CD14-positive monocyte (primary cell): ENCODE measurements around the gene PLCH2. TPM values are rescaled to one million over a fixed set of nuclear protein-coding genes. Genes with fewer than 3 reads are reported as not detected.

ENCODE experiments used
- DNase-seq, 3 donors: peaks; one replicate each; pipeline ENCODE4 v3.0.0-alpha.2; 2011 to 2022
- H2AFZ ChIP-seq: 2 replicates; pipeline ENCODE4 v1.6.0; 2012; ENCODE audit warnings: mild to moderate bottlenecking, low read depth, low read length, inconsistent platforms; ENCODE audit not compliant: insufficient read depth, poor library complexity, severe bottlenecking
- H3K27ac ChIP-seq, 2 donors: 1 replicate in 1 of 2; 2 replicates in 1 of 2; pipeline ENCODE4 v1.5.1; 2012 to 2013; ENCODE audit warnings: low read length in 2 of 2, control low read depth in 1 of 2, inconsistent platforms in 1 of 2, low read depth in 1 of 2, mild to moderate bottlenecking in 1 of 2
- H3K27me3 ChIP-seq, 2 donors: one replicate each; pipeline versions ENCODE4 v1.6.0 to v1.6.1; 2011 to 2013; ENCODE audit warnings: low read length in 2 of 2; ENCODE audit not compliant: control insufficient read depth in 2 of 2, insufficient read depth in 2 of 2
- H3K36me3 ChIP-seq, 2 donors: replicated peaks in 1 of 2; 1 replicate in 1 of 2; 2 replicates in 1 of 2; pipeline versions ENCODE4 v1.5.1 to v1.6.1; 2012 to 2013; ENCODE audit warnings: low read length in 2 of 2, control low read depth in 1 of 2, inconsistent platforms in 1 of 2, mild to moderate bottlenecking in 1 of 2; ENCODE audit not compliant: insufficient read depth in 2 of 2, control insufficient read depth in 1 of 2
- H3K4me1 ChIP-seq, 2 donors: 1 replicate in 1 of 2; 2 replicates in 1 of 2; pipeline versions ENCODE4 v1.5.1 to v1.6.1; 2012 to 2013; ENCODE audit warnings: low read length in 2 of 2, control low read depth in 1 of 2, inconsistent platforms in 1 of 2, mild to moderate bottlenecking in 1 of 2, moderate library complexity in 1 of 2; ENCODE audit not compliant: insufficient read depth in 2 of 2, control insufficient read depth in 1 of 2
- H3K4me2 ChIP-seq: replicated peaks from 2 replicates; pipeline ENCODE3; 2012; ENCODE audit warnings: low read length, moderate library complexity, mild to moderate bottlenecking; ENCODE audit not compliant: poor library complexity, severe bottlenecking; ENCODE audit errors: extremely low read depth
- H3K4me3 ChIP-seq, 3 experiments: fragments of 200-600 bp in 1 of 3; sonication (generic) in 1 of 3; replicated peaks in 1 of 3; 1 replicate in 2 of 3; 2 replicates in 1 of 3; pipeline ENCODE4 v1.5.1; 2011 to 2013; ENCODE audit warnings: low read length in 3 of 3, mild to moderate bottlenecking in 3 of 3, control low read depth in 2 of 3, low read depth in 2 of 3, inconsistent platforms in 1 of 3, moderate library complexity in 1 of 3
- H3K79me2 ChIP-seq: 2 replicates; pipeline ENCODE4 v1.6.0; 2012; ENCODE audit warnings: mild to moderate bottlenecking, control low read depth, inconsistent platforms, low read length, moderate library complexity; ENCODE audit not compliant: insufficient read depth
- H3K9ac ChIP-seq: 2 replicates; pipeline ENCODE4 v1.6.0; 2017; ENCODE audit warnings: low read length, mild to moderate bottlenecking; ENCODE audit not compliant: insufficient read depth, poor library complexity, severe bottlenecking
- H3K9me3 ChIP-seq, 2 donors: replicated peaks in 1 of 2; 1 replicate in 1 of 2; 2 replicates in 1 of 2; pipeline versions ENCODE4 v1.5.1 to v1.6.1; 2012 to 2013; ENCODE audit warnings: low read length in 2 of 2, control low read depth in 1 of 2; ENCODE audit not compliant: control insufficient read depth in 1 of 2, insufficient read depth in 1 of 2
- H4K20me1 ChIP-seq: 2 replicates; pipeline ENCODE4 v1.6.0; 2012; ENCODE audit warnings: mild to moderate bottlenecking, low read length, control low read depth, moderate library complexity; ENCODE audit not compliant: insufficient read depth
- H3K27ac Mint-ChIP-seq, 7 donors: one replicate each; pipeline ENCODE4 v1.8.0; 2020; ENCODE audit warnings: mild to moderate bottlenecking in 7 of 7, mixed read lengths in 7 of 7, moderate library complexity in 6 of 7, inconsistent platforms in 2 of 7
- H3K27me3 Mint-ChIP-seq, 3 donors: one replicate each; pipeline ENCODE4 v1.8.0; 2021 to 2022; ENCODE audit warnings: low read depth in 3 of 3, mild to moderate bottlenecking in 3 of 3, mixed read lengths in 3 of 3, moderate library complexity in 3 of 3, inconsistent platforms in 1 of 3
- H3K36me3 Mint-ChIP-seq, 2 donors: one replicate each; pipeline ENCODE4 v1.8.0; 2020; ENCODE audit warnings: mixed read lengths in 2 of 2, inconsistent platforms in 1 of 2, mild to moderate bottlenecking in 1 of 2
- H3K4me1 Mint-ChIP-seq: one replicate; pipeline ENCODE4 v1.8.0; 2020; ENCODE audit warnings: mild to moderate bottlenecking, mixed read lengths
- H3K4me3 Mint-ChIP-seq, 2 donors: one replicate each; pipeline ENCODE4 v1.8.0; 2020; ENCODE audit warnings: mild to moderate bottlenecking in 2 of 2, mixed read lengths in 2 of 2, moderate library complexity in 1 of 2
- H3K9me3 Mint-ChIP-seq, 7 donors: one replicate each; pipeline ENCODE4 v1.8.0; 2020 to 2022; ENCODE audit warnings: mixed read lengths in 7 of 7, mild to moderate bottlenecking in 6 of 7, moderate library complexity in 6 of 7, inconsistent platforms in 2 of 7
- WGBS: methylation state at CpG from one replicate; pipeline ENCODE4 v1.1.5; 2013; ENCODE audit warnings: missing lambda C conversion rate; ENCODE audit not compliant: insufficient coverage; 5-methylcytosine and 5-hydroxymethylcytosine counted together
- intact Hi-C, 2 donors: fragments of 100-400 bp; cut with micrococcal nuclease; formaldehyde crosslinking; loops; one replicate each; pipeline versions ENCODE4 v1.15.0 to v1.15.1; 2023
- polyA plus RNA-seq, 3 donors: library from polyadenylated mRNA; depleted of rRNA in 1 of 3; unstranded in 2 of 3; stranded (reverse) in 1 of 3; fragments of 300-500 nt in 2 of 3; fragments of >200 nt in 1 of 3; fragmentation: Illumina TruSeq in 2 of 3; gene quantifications; 1 replicate in 2 of 3; 2 replicates in 1 of 3; pipeline ENCODE4 v1.2.3, GENCODE V29; 2012 to 2021
- TF ChIP-seq, protein P1 (sequence below): fragments of 200-600 bp; IDR thresholded peaks from one replicate; pipeline ENCODE4 v1.8.0; 2022; ENCODE audit warnings: antibody characterized with exemption, mild to moderate bottlenecking

The PLCH2 gene
- polyA plus RNA-seq, 3 donors = 1.2 TPM; not detected in 2

DNA sequence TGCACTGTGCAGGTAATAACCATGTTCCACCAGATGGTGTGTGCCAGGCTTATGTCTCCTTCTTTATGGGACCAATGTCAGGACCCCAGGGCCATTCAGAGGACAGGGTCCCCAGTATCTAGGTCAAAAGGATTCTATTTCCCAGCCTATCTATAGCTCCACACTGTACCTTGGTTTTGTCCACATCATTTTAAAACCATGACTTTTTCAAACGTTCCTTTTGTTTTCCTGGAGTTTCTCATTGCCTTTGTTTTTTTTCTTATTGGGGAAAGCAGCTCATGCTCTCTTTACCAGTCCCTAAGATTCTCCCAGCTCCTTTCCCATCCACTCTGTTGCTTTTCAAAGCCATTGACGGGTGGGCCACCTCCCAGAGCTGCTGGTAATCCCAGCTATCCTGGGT is 12.6 kb downstream of the PLCH2 start:
- Mint-ChIP-seq H3K27me3 (peaks cover 1 to 12% (median 4%) of the 10 kb centered on the region in 3 donors), H3K9me3 (peaks cover 13 to 20% (median 16%) of the 10 kb centered on the region in 7 donors), H3K27ac (no peak overlapping the region), H3K4me1 (no peaks in the 10 kb centered on the region), H3K4me3 (no peak overlapping the region), H3K36me3 (no peaks in the 10 kb centered on the region)
- DNase-seq = no peak
- Histone ChIP-seq H3K4me1 (no peaks in the 10 kb centered on the region), H3K4me2 (no peak overlapping the region), H3K9me3 (peaks cover 11 to 22% of the 10 kb centered on the region in 2 donors), H2AFZ (no peak overlapping the region), H3K9ac (no peak overlapping the region), H3K27ac (no peak overlapping the region), H3K27me3 (no peaks in the 10 kb centered on the region), H3K36me3 (no peaks in the 10 kb centered on the region), H3K79me2 (no peaks in the 10 kb centered on the region), H4K20me1 (no peaks in the 10 kb centered on the region), H3K4me3 (no peak overlapping the region)
- intact Hi-C loops = no loop called here
- TF ChIP-seq, protein P1, sequence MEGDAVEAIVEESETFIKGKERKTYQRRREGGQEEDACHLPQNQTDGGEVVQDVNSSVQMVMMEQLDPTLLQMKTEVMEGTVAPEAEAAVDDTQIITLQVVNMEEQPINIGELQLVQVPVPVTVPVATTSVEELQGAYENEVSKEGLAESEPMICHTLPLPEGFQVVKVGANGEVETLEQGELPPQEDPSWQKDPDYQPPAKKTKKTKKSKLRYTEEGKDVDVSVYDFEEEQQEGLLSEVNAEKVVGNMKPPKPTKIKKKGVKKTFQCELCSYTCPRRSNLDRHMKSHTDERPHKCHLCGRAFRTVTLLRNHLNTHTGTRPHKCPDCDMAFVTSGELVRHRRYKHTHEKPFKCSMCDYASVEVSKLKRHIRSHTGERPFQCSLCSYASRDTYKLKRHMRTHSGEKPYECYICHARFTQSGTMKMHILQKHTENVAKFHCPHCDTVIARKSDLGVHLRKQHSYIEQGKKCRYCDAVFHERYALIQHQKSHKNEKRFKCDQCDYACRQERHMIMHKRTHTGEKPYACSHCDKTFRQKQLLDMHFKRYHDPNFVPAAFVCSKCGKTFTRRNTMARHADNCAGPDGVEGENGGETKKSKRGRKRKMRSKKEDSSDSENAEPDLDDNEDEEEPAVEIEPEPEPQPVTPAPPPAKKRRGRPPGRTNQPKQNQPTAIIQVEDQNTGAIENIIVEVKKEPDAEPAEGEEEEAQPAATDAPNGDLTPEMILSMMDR = no peak
- no CpG with 5 or more reads among the region's 2 CpGs for WGBS

DNA sequence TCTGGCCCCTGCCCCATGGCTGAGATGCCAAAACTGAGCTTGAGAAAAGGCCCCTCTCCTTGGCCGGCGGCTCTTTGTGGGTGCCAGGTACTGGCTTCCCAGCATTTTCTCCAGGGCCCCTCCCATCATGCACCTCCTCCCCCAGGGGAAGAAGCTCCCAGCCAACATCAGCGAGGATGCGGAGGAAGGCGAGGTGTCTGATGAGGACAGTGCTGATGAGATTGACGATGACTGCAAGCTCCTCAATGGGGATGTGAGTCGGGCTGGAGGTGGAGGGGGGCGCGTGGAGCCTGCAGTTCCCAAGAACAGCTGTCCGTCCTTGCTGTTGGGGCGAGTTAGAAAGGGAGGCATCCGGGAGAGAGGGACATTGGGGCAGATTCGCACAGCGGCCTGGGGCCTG is 13.5 kb downstream of the PLCH2 start:
- 96% methylated on average over 4 of the region's 14 CpGs for WGBS
- Mint-ChIP-seq H3K36me3 (no peaks in the 10 kb centered on the region), H3K27ac (peak overlapping the region in 1 of 7 donors; percentile 59), H3K4me3 (no peak overlapping the region), H3K9me3 (peaks cover 13 to 20% (median 16%) of the 10 kb centered on the region in 7 donors), H3K4me1 (no peaks in the 10 kb centered on the region), H3K27me3 (peaks cover 1 to 8% (median 4%) of the 10 kb centered on the region in 3 donors)
- H3K79me2 ChIP-seq = no peaks in the 10 kb centered on the region
- H3K27ac ChIP-seq = no peak overlapping the region
- no peak overlapping the region for H3K4me3 ChIP-seq
- no peaks in the 10 kb centered on the region for H3K27me3 ChIP-seq
- no peak overlapping the region for H2AFZ ChIP-seq
- H3K9ac ChIP-seq = no peak overlapping the region
- no peaks in the 10 kb centered on the region for H3K36me3 ChIP-seq
- no peaks in the 10 kb centered on the region for H3K4me1 ChIP-seq
- H3K4me2 ChIP-seq = no peak overlapping the region
- H4K20me1 ChIP-seq = no peaks in the 10 kb centered on the region
- TF ChIP-seq, protein P1 = no peak
- no peak for DNase-seq
- peaks cover 11 to 22% of the 10 kb centered on the region in 2 donors for H3K9me3 ChIP-seq
- intact Hi-C loops = no loop called here
